HepG2 (cell line): ENCODE measurements around the gene RHOBTB3. TPM values are rescaled to one million over a fixed set of nuclear protein-coding genes. Genes with fewer than 3 reads are reported as not detected.

Source experiments
- ATAC-seq: fragments of 200-7000 bp; cut with Tn5 transposase; 3 replicates; pipeline ENCODE4 v1.9.1; 2020; ENCODE audit warnings: mild to moderate bottlenecking, moderate library complexity
- BruUV-seq: library from RNA; stranded (reverse); fragments of 400-500 nt; replicated peaks from 2 replicates; lab custom pipeline; 2021; lab: Mats Ljungman, UMichigan
- CTCF ChIA-PET: fragments of 300-600 bp; formaldehyde crosslinking; extraction: SDS; loops from one replicate; lab custom pipeline; 2021; ENCODE audit warnings: low total read pairs, inconsistent platforms, low intra/inter-chr PET ratio; lab: Yijun Ruan, JAX
- POLR2A ChIA-PET: fragments of 350-600 bp; sonication (Branson Sonifier 250); formaldehyde crosslinking; loops from one replicate; lab custom pipeline; 2020; ENCODE audit warnings: antibody characterized with exemption, inconsistent platforms; lab: Yijun Ruan, JAX
- DNase-seq: peaks from one replicate; pipeline ENCODE4 v3.0.0-alpha.2; 2015; ENCODE audit warnings: low spot score
- FAIRE-seq: peaks from 3 replicates; lab custom pipeline; 2011; peaks lifted over from hg19 to GRCh38; lab: Jason Lieb, UNC
- H2AFZ ChIP-seq: one replicate; pipeline ENCODE4 v1.6.1; 2011; ENCODE audit warnings: low read length, inconsistent platforms
- H3K27ac ChIP-seq: fragments of 300-600 bp; 3 replicates; pipeline ENCODE4 v1.8.0; 2011; ENCODE audit warnings: mixed run types, mild to moderate bottlenecking, mixed read lengths, low read length, inconsistent platforms; ENCODE audit not compliant: insufficient read depth; ENCODE audit errors: extremely low read length
- H3K27me3 ChIP-seq, 2 experiments: fragments of 200-600 bp in 1 of 2; 2 replicates in 1 of 2; 3 replicates in 1 of 2; pipeline versions ENCODE4 v1.6.0 to v1.8.0; 2011; ENCODE audit warnings: low read length in 2 of 2, mild to moderate bottlenecking in 2 of 2, moderate library complexity in 2 of 2, inconsistent platforms in 1 of 2; ENCODE audit not compliant: insufficient read depth in 2 of 2, control insufficient read depth in 1 of 2
- H3K36me3 ChIP-seq, 2 experiments: fragments of 200-600 bp in 1 of 2; replicated peaks in 1 of 2; 2 replicates in 1 of 2; 3 replicates in 1 of 2; pipeline versions ENCODE4 v1.5.1 to v1.8.0; 2011; ENCODE audit warnings: low read length in 2 of 2, inconsistent platforms in 1 of 2; ENCODE audit not compliant: insufficient read depth in 2 of 2, control insufficient read depth in 1 of 2
- H3K4me1 ChIP-seq: 2 replicates; pipeline ENCODE4 v1.5.1; 2012; ENCODE audit warnings: low read length, inconsistent platforms; ENCODE audit not compliant: insufficient read depth
- H3K4me2 ChIP-seq: 2 replicates; pipeline ENCODE4 v1.6.0; 2011; ENCODE audit warnings: low read depth, low read length, inconsistent platforms
- H3K4me3 ChIP-seq, 3 experiments: fragments of 200-600 bp in 1 of 3; sonication (generic), shearing (Covaris generic) in 1 of 3; replicated peaks in 1 of 3; 2 replicates each; pipeline ENCODE4 v1.5.1; 2011 to 2016; ENCODE audit warnings: low read length in 3 of 3, inconsistent platforms in 2 of 3, low read depth in 2 of 3, mild to moderate bottlenecking in 2 of 3, control low read depth in 1 of 3, mixed read lengths in 1 of 3; ENCODE audit not compliant: insufficient read depth in 1 of 3
- H3K79me2 ChIP-seq: one replicate; pipeline ENCODE4 v1.6.1; 2011; ENCODE audit warnings: low read length, inconsistent platforms; ENCODE audit not compliant: insufficient read depth
- H3K9ac ChIP-seq: 2 replicates; pipeline ENCODE4 v1.6.0; 2011; ENCODE audit warnings: mild to moderate bottlenecking, low read depth, low read length, inconsistent platforms; ENCODE audit not compliant: insufficient read depth
- H3K9me3 ChIP-seq: 2 replicates; pipeline ENCODE4 v1.5.1; 2012; ENCODE audit warnings: mild to moderate bottlenecking, low read length
- H4K20me1 ChIP-seq: 2 replicates; pipeline ENCODE4 v1.6.0; 2011; ENCODE audit warnings: inconsistent platforms, mild to moderate bottlenecking, low read length, moderate library complexity; ENCODE audit not compliant: insufficient read depth
- ARNT2 ChIP-seq: sonication (generic); formaldehyde crosslinking; IDR thresholded peaks from 2 replicates; pipeline ENCODE4 v1.8.0; 2022; ENCODE audit warnings: mild to moderate bottlenecking, low read depth, missing genetic modification reagents, moderate library complexity
- CBX1 ChIP-seq: IDR thresholded peaks from one replicate; pipeline ENCODE4 v1.6.1; 2016; ENCODE audit warnings: antibody characterized with exemption, low read depth
- DMTF1 ChIP-seq: sonication (generic); formaldehyde crosslinking; IDR thresholded peaks from 2 replicates; pipeline ENCODE4 v1.4.0; 2020; ENCODE audit warnings: mild to moderate bottlenecking, missing genetic modification reagents
- HMGXB4 ChIP-seq, 2 experiments: sonication (generic) in 1 of 2; formaldehyde crosslinking in 1 of 2; IDR thresholded peaks; 2 replicates each; pipeline versions ENCODE4 v1.4.0 to v1.6.1; 2018 to 2020; ENCODE audit warnings: missing genetic modification reagents in 2 of 2, borderline replicate concordance in 1 of 2, low read depth in 1 of 2, mild to moderate bottlenecking in 1 of 2, missing biosample characterization in 1 of 2
- KDM1A ChIP-seq: IDR thresholded peaks from 2 replicates; pipeline ENCODE4 v1.6.1; 2016; ENCODE audit warnings: missing compliant biosample characterization
- KDM5B ChIP-seq: sonication (generic); formaldehyde crosslinking; IDR thresholded peaks from 2 replicates; pipeline ENCODE4 v1.4.0; 2020; ENCODE audit warnings: missing genetic modification reagents, mild to moderate bottlenecking, borderline replicate concordance
- SALL1 ChIP-seq: sonication (generic); formaldehyde crosslinking; IDR thresholded peaks from 2 replicates; pipeline ENCODE4 v1.8.0; 2022; ENCODE audit warnings: mild to moderate bottlenecking, missing genetic modification reagents
- ZBTB3 ChIP-seq: sonication (generic); formaldehyde crosslinking; IDR thresholded peaks from 2 replicates; pipeline ENCODE4 v1.4.0; 2020; ENCODE audit warnings: low read depth, mild to moderate bottlenecking, moderate library complexity, missing genetic modification reagents, borderline replicate concordance
- ZNF263 ChIP-seq: sonication (generic); formaldehyde crosslinking; IDR thresholded peaks from 2 replicates; pipeline ENCODE4 v1.4.0; 2020; ENCODE audit warnings: missing genetic modification reagents
- ZNF337 ChIP-seq: sonication (generic); formaldehyde crosslinking; IDR thresholded peaks from 2 replicates; pipeline ENCODE4 v1.5.1; 2020; ENCODE audit warnings: missing genetic modification reagents, low read depth, mild to moderate bottlenecking, borderline replicate concordance
- ZNF597 ChIP-seq: sonication (generic); formaldehyde crosslinking; IDR thresholded peaks from 2 replicates; pipeline ENCODE4 v1.5.0; 2020; ENCODE audit warnings: missing genetic modification reagents
- ZNF614 ChIP-seq: IDR thresholded peaks from 2 replicates; pipeline ENCODE4 v1.6.1; 2018; ENCODE audit warnings: missing biosample characterization, missing genetic modification reagents, inconsistent platforms, borderline replicate concordance
- ZNF615 ChIP-seq: sonication (generic); formaldehyde crosslinking; IDR thresholded peaks from 2 replicates; pipeline ENCODE4 v1.5.0; 2020; ENCODE audit warnings: mild to moderate bottlenecking, missing genetic modification reagents, borderline replicate concordance
- ZNF7 ChIP-seq: IDR thresholded peaks from 2 replicates; pipeline ENCODE4 v1.6.1; 2016; ENCODE audit warnings: missing biosample characterization, missing genetic modification reagents
- ZNF775 ChIP-seq: sonication (generic); formaldehyde crosslinking; IDR thresholded peaks from 2 replicates; pipeline ENCODE4 v1.4.0; 2020; ENCODE audit warnings: missing genetic modification reagents, mild to moderate bottlenecking, moderate library complexity, borderline replicate concordance
- ZNF850 ChIP-seq: sonication (generic); formaldehyde crosslinking; conservative IDR thresholded peaks from 2 replicates; pipeline ENCODE4 v1.9.0; 2021; ENCODE audit warnings: mild to moderate bottlenecking, missing genetic modification reagents
- ZNF878 ChIP-seq: sonication (generic); formaldehyde crosslinking; IDR thresholded peaks from 2 replicates; pipeline ENCODE4 v1.8.1; 2023; ENCODE audit warnings: mild to moderate bottlenecking, missing genetic modification reagents, moderate library complexity
- ZNF891 ChIP-seq: sonication (generic); formaldehyde crosslinking; IDR thresholded peaks from 2 replicates; pipeline ENCODE4 v1.5.0; 2020; ENCODE audit warnings: mild to moderate bottlenecking, missing genetic modification reagents
- ZSCAN21 ChIP-seq: sonication (generic); formaldehyde crosslinking; IDR thresholded peaks from 2 replicates; pipeline ENCODE4 v1.8.0; 2022; ENCODE audit warnings: mild to moderate bottlenecking, missing genetic modification reagents, moderate library complexity, borderline replicate concordance
- WGBS: methylation state at CpG from one replicate; pipeline ENCODE4 v1.1.6; 2017; ENCODE audit warnings: low lambda C conversion rate; 5-methylcytosine and 5-hydroxymethylcytosine counted together
- in situ Hi-C: cut with HindIII; loops from 2 replicates; pipeline ENCODE4 v1.10.0; 2017; ENCODE audit warnings: low pct_unique_long_range_greater_than_20kb; ENCODE audit not compliant: extremely low pct_ligation_motif_present
- intact Hi-C: fragments of 100-400 bp; cut with micrococcal nuclease; formaldehyde crosslinking; loops from one replicate; pipeline ENCODE4 v1.10.0; 2022; ENCODE audit not compliant: unreplicated experiment
- polyA plus RNA-seq, 8 experiments: library from polyadenylated mRNA; depleted of rRNA in 3 of 8; stranded (reverse) in 7 of 8; unstranded in 1 of 8; fragments of >200 nt; fragmentation: Illumina TruSeq in 4 of 8; extraction: Trizol in 4 of 8; gene quantifications; 2 replicates each; pipeline versions ENCODE4 v1.2.1 to v1.2.3, GENCODE V29; 2011 to 2016; ENCODE audit warnings: low read depth in 4 of 8, missing spikeins in 1 of 8, mixed read lengths in 1 of 8; ENCODE audit not compliant: insufficient read depth in 1 of 8
- total RNA-seq, 5 experiments: library from RNA; depleted of rRNA; stranded (reverse); fragments of >200 nt; fragmentation: Illumina TruSeq; extraction: Trizol; gene quantifications; 2 replicates each; pipeline ENCODE4 v1.2.3, GENCODE V29; 2016; ENCODE audit warnings: low read depth in 1 of 5

The RHOBTB3 gene
- total and polyA plus RNA-seq, 2 of the 13 experiments (the other 11 are each of a cell fraction or from before 2014, with no cell fraction given): 31.6 to 35.4 TPM

GRCh38 chr5:95781101-95781583, 50.0 kb downstream of the RHOBTB3 start:
- ATAC-seq (peak; percentile 100), DNase-seq (peak; percentile 73), FAIRE-seq (peak; percentile 34)
- POLR2A ChIA-PET: interaction anchor here (0.8 to 1.8 kb wide), 9 partner anchors 23 to 134 kb away, joined by 3 to 10 read pairs (median 4); partner anchors contain the start of genes GLRX and RFESD
- no TSS peak for BruUV-seq
- no peak overlapping the region for H3K9ac ChIP-seq
- CTCF ChIA-PET: interaction anchor here (0.8 to 3.1 kb wide), 8 partner anchors 21 to 137 kb away, joined by 3 to 73 read pairs (median 4); partner anchors contain the start of gene GLRX
- no peaks in the 10 kb centered on the region for H3K79me2 ChIP-seq
- in situ Hi-C loops (no loop called here), intact Hi-C loops (loop anchor here (1.0 to 2.0 kb wide), 4 partner anchors 62 to 137 kb away; no protein-coding TSS in a partner anchor)
- no peaks in the 10 kb centered on the region for H3K27me3 ChIP-seq
- no peaks in the 10 kb centered on the region for H4K20me1 ChIP-seq
- H2AFZ ChIP-seq: no peak overlapping the region
- no peaks in the 10 kb centered on the region for H3K9me3 ChIP-seq
- 88% methylated on average over 2 of the region's 4 CpGs for WGBS
- no peak overlapping the region for H3K4me2 ChIP-seq
- no peak overlapping the region for H3K27ac ChIP-seq
- no peak overlapping the region for H3K4me3 ChIP-seq
- peaks cover 1 to 10% of the 10 kb centered on the region in 2 experiments; a peak in 4 of 5 replicates for H3K36me3 ChIP-seq
- H3K4me1 ChIP-seq: peaks cover 6% of the 10 kb centered on the region; the same call in 1 of the 2 replicates
- no peak for TF ChIP-seq ZNF850 (CRISPR knock-in tag)
- TF ChIP-seq ZNF775 (CRISPR knock-in tag): no peak
- TF ChIP-seq ZNF614: no peak
- no peak for TF ChIP-seq ZNF891
- TF ChIP-seq DMTF1 (CRISPR knock-in tag): no peak
- TF ChIP-seq ZNF263: no peak
- TF ChIP-seq ZNF878 (CRISPR knock-in tag): no peak
- TF ChIP-seq HMGXB4 (CRISPR knock-in tag; IDR thresholded peaks at IDR 0.05; ENCODE audit: borderline replicate concordance in 1 of 2, low read depth in 1 of 2): 0 out of 4 replicates have a peak, but pooled peaks of 1 of the 2 experiments have one; percentile 47
- TF ChIP-seq ARNT2 (CRISPR knock-in tag): no peak
- TF ChIP-seq ZNF597 (CRISPR knock-in tag): no peak
- TF ChIP-seq CBX1: no peak
- TF ChIP-seq ZNF615: no peak
- no peak for TF ChIP-seq KDM5B (CRISPR knock-in tag)
- TF ChIP-seq SALL1 (CRISPR knock-in tag): peak; percentile 39; the same call in 1 of the 2 replicates
- no peak for TF ChIP-seq ZSCAN21
- TF ChIP-seq ZNF337 (CRISPR knock-in tag): no peak
- no peak for TF ChIP-seq KDM1A
- TF ChIP-seq ZNF7: no peak
- no peak for TF ChIP-seq ZBTB3 (CRISPR knock-in tag)
